Immature natural killer cell (primary cell): ENCODE measurements around the gene XPOT. TPM values are rescaled to one million over a fixed set of nuclear protein-coding genes. Genes with fewer than 3 reads are reported as not detected.
A peak's percentile ranks its signal among the peaks of the same experiment; 100 is the strongest.
"Not testable (repeated sequence)": the region's sequence is repeated elsewhere in the genome, so short reads cannot be mapped to it uniquely, and the experiment has no call there.

ENCODE experiments used
- DNase-seq, 3 donors: peaks; one replicate each; pipeline ENCODE4 v3.0.0; 2022; ENCODE audit warnings: mixed read lengths in 1 of 3
- H3K27ac Mint-ChIP-seq, 6 donors: one replicate each; pipeline ENCODE4 v1.8.0; 2020; ENCODE audit warnings: mixed read lengths in 6 of 6, mild to moderate bottlenecking in 5 of 6, inconsistent platforms in 4 of 6, moderate library complexity in 3 of 6
- H3K27me3 Mint-ChIP-seq, 3 donors: one replicate each; pipeline ENCODE4 v1.8.0; 2020 to 2021; ENCODE audit warnings: low read depth in 3 of 3, mild to moderate bottlenecking in 3 of 3, mixed read lengths in 3 of 3, moderate library complexity in 3 of 3, inconsistent platforms in 1 of 3
- H3K36me3 Mint-ChIP-seq, 3 donors: one replicate each; pipeline ENCODE4 v1.8.0; 2020; ENCODE audit warnings: mixed read lengths in 3 of 3, inconsistent platforms in 2 of 3, mild to moderate bottlenecking in 2 of 3
- H3K4me1 Mint-ChIP-seq, 2 donors: one replicate each; pipeline ENCODE4 v1.8.0; 2020; ENCODE audit warnings: inconsistent platforms in 2 of 2, mild to moderate bottlenecking in 2 of 2, mixed read lengths in 2 of 2, moderate library complexity in 1 of 2
- H3K4me3 Mint-ChIP-seq, 5 donors: one replicate each; pipeline ENCODE4 v1.8.0; 2020; ENCODE audit warnings: mild to moderate bottlenecking in 5 of 5, mixed read lengths in 5 of 5, inconsistent platforms in 3 of 5, moderate library complexity in 3 of 5
- H3K9me3 Mint-ChIP-seq, 6 donors: one replicate each; pipeline ENCODE4 v1.8.0; 2020; ENCODE audit warnings: mild to moderate bottlenecking in 6 of 6, mixed read lengths in 6 of 6, inconsistent platforms in 4 of 6, moderate library complexity in 3 of 6
- polyA plus RNA-seq, 3 donors: library from polyadenylated mRNA; unstranded; fragments of 300-500 nt; fragmentation: Illumina TruSeq; gene quantifications; one replicate each; pipeline ENCODE4 v1.2.3, GENCODE V29; 2021

Gene XPOT
- polyA plus RNA-seq, result 10 to 100 TPM; 20.1 to 29.4 (median 23.4) TPM

- Mint-ChIP-seq H3K4me3 (peak within 1 kb of the TSS; percentile 93 to 98 (median 97)), H3K36me3 (no peaks in the 10 kb centered on the region), H3K27ac (peak within 1 kb of the TSS; percentile 92 to 97 (median 95)), H3K9me3 (no peaks in the 10 kb centered on the region), H3K27me3 (peaks cover 2 to 10% (median 5%) of the 10 kb centered on the region in 3 donors), H3K4me1 (peaks cover 15 to 18% of the 10 kb centered on the region in 2 donors)
- DNase-seq, result peak; percentile 90 to 93 (median 91)
Observed at GRCh38 chr12:64403707-64404469, at the start of gene XPOT. TSS of gene XPOT (plus strand) at chr12:64404392. CDS start at chr12:64410036, 5,644 bp downstream.

- H3K4me3 Mint-ChIP-seq, H3K36me3 Mint-ChIP-seq, H3K4me1 Mint-ChIP-seq, H3K27me3 Mint-ChIP-seq, DNase-seq, H3K27ac Mint-ChIP-seq: not testable (repeated sequence)
- peaks cover 0 to 10% (median 8%) of the 10 kb centered on the region in 6 donors for H3K9me3 Mint-ChIP-seq
Observed at GRCh38 chr12:64356209-64356608, 48.0 kb upstream of the XPOT start.

- not testable (repeated sequence) for H3K9me3 Mint-ChIP-seq, H3K27me3 Mint-ChIP-seq, H3K4me3 Mint-ChIP-seq, H3K27ac Mint-ChIP-seq, H3K4me1 Mint-ChIP-seq, DNase-seq, H3K36me3 Mint-ChIP-seq
Observed at GRCh38 chr12:64361173-64361572, 43.0 kb upstream of the XPOT start.

- no peak overlapping the region for H3K4me3 Mint-ChIP-seq
- no peaks in the 10 kb centered on the region for H3K36me3 Mint-ChIP-seq
- H3K27me3 Mint-ChIP-seq, result no peaks in the 10 kb centered on the region
- no peak overlapping the region for H3K27ac Mint-ChIP-seq
- no peaks in the 10 kb centered on the region for H3K4me1 Mint-ChIP-seq
- DNase-seq, result no peak
- no peaks in the 10 kb centered on the region for H3K9me3 Mint-ChIP-seq
Observed at GRCh38 chr12:64362721-64363305, 41.4 kb upstream of the XPOT start.

GRCh38 chr12:64383675-64384074 is 20.5 kb upstream of the XPOT start:
- H3K4me1 Mint-ChIP-seq, result no peaks in the 10 kb centered on the region
- H3K27ac Mint-ChIP-seq, result no peak overlapping the region

GRCh38 chr12:64385019-64385418 is 19.2 kb upstream of the XPOT start:
- Mint-ChIP-seq H3K4me3 (no peak overlapping the region), H3K27ac (peak overlapping the region in 1 of 6 donors; percentile 34), H3K9me3 (peaks cover 2 to 11% (median 8%) of the 10 kb centered on the region in 6 donors), H3K4me1 (peaks cover 3 to 5% of the 10 kb centered on the region in 2 donors), H3K27me3 (peaks cover 0 to 3% (median 2%) of the 10 kb centered on the region in 3 donors), H3K36me3 (no peaks in the 10 kb centered on the region)
- no peak for DNase-seq

More at GRCh38 chr12:64383675-64384074, 20.5 kb upstream of the XPOT start:
- Mint-ChIP-seq H3K4me3 (no peak overlapping the region), H3K36me3 (no peaks in the 10 kb centered on the region), H3K27me3 (peaks cover 0 to 2% (median 0%) of the 10 kb centered on the region in 3 donors), H3K9me3 (peaks cover 2 to 11% (median 8%) of the 10 kb centered on the region in 6 donors)
- DNase-seq, result no peak

GRCh38 chr12:64385468-64385867 is 18.7 kb upstream of the XPOT start:
- peaks cover 0 to 9% (median 4%) of the 10 kb centered on the region in 6 donors for H3K9me3 Mint-ChIP-seq
- no peaks in the 10 kb centered on the region for H3K36me3 Mint-ChIP-seq
- DNase-seq, result no peak
- peaks cover 3 to 5% of the 10 kb centered on the region in 2 donors for H3K4me1 Mint-ChIP-seq
- H3K4me3 Mint-ChIP-seq, result no peak overlapping the region
- peaks cover 0 to 3% (median 2%) of the 10 kb centered on the region in 3 donors for H3K27me3 Mint-ChIP-seq
- no peak overlapping the region for H3K27ac Mint-ChIP-seq

GRCh38 chr12:64387197-64387816 is 16.9 kb upstream of the XPOT start:
- Mint-ChIP-seq H3K27me3 (peaks cover 2 to 16% (median 4%) of the 10 kb centered on the region in 3 donors), H3K4me3 (no peak overlapping the region), H3K9me3 (no peaks in the 10 kb centered on the region), H3K27ac (no peak overlapping the region), H3K36me3 (no peaks in the 10 kb centered on the region), H3K4me1 (peaks cover 5 to 9% of the 10 kb centered on the region in 2 donors)
- no peak for DNase-seq

- Mint-ChIP-seq H3K27ac (no peak overlapping the region), H3K27me3 (peaks cover 0 to 17% (median 4%) of the 10 kb centered on the region in 3 donors), H3K36me3 (no peaks in the 10 kb centered on the region), H3K4me1 (peaks cover 5 to 9% of the 10 kb centered on the region in 2 donors), H3K9me3 (no peaks in the 10 kb centered on the region), H3K4me3 (no peak overlapping the region)
- no peak for DNase-seq
Observed at GRCh38 chr12:64389154-64389553, 15.0 kb upstream of the XPOT start.

GRCh38 chr12:64390275-64390851 is 13.8 kb upstream of the XPOT start, which contains the start of gene C12orf56:
TSS of gene C12orf56 (minus strand) at chr12:64390758. CDS start at chr12:64390565, 193 bp downstream.
- no peaks in the 10 kb centered on the region for H3K9me3 Mint-ChIP-seq
- H3K27ac Mint-ChIP-seq, result peak within 1 kb of the TSS in 1 of 6 donors; percentile 17
- H3K4me3 Mint-ChIP-seq, result peak within 1 kb of the TSS; percentile 53 to 75 (median 70)
- peak; percentile 8 to 14 (median 12) for DNase-seq
- H3K4me1 Mint-ChIP-seq, result peaks cover 5 to 9% of the 10 kb centered on the region in 2 donors
- peaks cover 0 to 17% (median 4%) of the 10 kb centered on the region in 3 donors for H3K27me3 Mint-ChIP-seq
- no peaks in the 10 kb centered on the region for H3K36me3 Mint-ChIP-seq

- H3K4me3 Mint-ChIP-seq, result peak overlapping the region in 1 of 5 donors; percentile 21
- H3K36me3 Mint-ChIP-seq, result no peaks in the 10 kb centered on the region
- no peaks in the 10 kb centered on the region for H3K9me3 Mint-ChIP-seq
- H3K27me3 Mint-ChIP-seq, result peaks cover 2 to 17% (median 4%) of the 10 kb centered on the region in 3 donors
- H3K27ac Mint-ChIP-seq, result no peak overlapping the region
- DNase-seq, result no peak
- H3K4me1 Mint-ChIP-seq, result peaks cover 5 to 9% of the 10 kb centered on the region in 2 donors
Observed at GRCh38 chr12:64392221-64392620, 12.0 kb upstream of the XPOT start.

- Mint-ChIP-seq H3K36me3 (no peaks in the 10 kb centered on the region), H3K27ac (no peak overlapping the region), H3K27me3 (peaks cover 2 to 13% (median 2%) of the 10 kb centered on the region in 3 donors), H3K4me1 (peaks cover 0 to 4% of the 10 kb centered on the region in 2 donors), H3K4me3 (no peak overlapping the region), H3K9me3 (no peaks in the 10 kb centered on the region)
- DNase-seq, result no peak
Observed at GRCh38 chr12:64395739-64396138, 8.5 kb upstream of the XPOT start.

- peak in 1 of 3 donors; percentile 40 for DNase-seq
- H3K36me3 Mint-ChIP-seq, result no peaks in the 10 kb centered on the region
- H3K4me1 Mint-ChIP-seq, result peaks cover 1 to 3% of the 10 kb centered on the region in 2 donors
- peak overlapping the region in 3 of 6 donors; percentile 36 to 87 (median 83) for H3K27ac Mint-ChIP-seq
- H3K9me3 Mint-ChIP-seq, result no peaks in the 10 kb centered on the region
- H3K27me3 Mint-ChIP-seq, result peaks cover 2 to 11% (median 7%) of the 10 kb centered on the region in 3 donors
- H3K4me3 Mint-ChIP-seq, result peak overlapping the region in 1 of 5 donors; percentile 77
Observed at GRCh38 chr12:64400041-64400440, 4.2 kb upstream of the XPOT start.
